CD4-positive, alpha-beta T cell (primary cell): ENCODE data around the gene TMEM132D. TPM values are rescaled to one million over a fixed set of nuclear protein-coding genes. Genes with fewer than 3 reads are reported as not detected.

Source experiments
- ATAC-seq: fragments of 200-7000 bp; cut with Tn5 transposase; one replicate; pipeline ENCODE4 v1.10.0; 2022; ENCODE audit warnings: mild to moderate bottlenecking; ENCODE audit not compliant: poor library complexity
- CTCF ChIA-PET: fragments of 350-600 bp; sonication (Branson Sonifier 250); formaldehyde crosslinking; loops from one replicate; lab custom pipeline; 2021; ENCODE audit warnings: antibody characterized with exemption, inconsistent platforms; lab: Charles Lee
- POLR2A ChIA-PET: fragments of 350-600 bp; sonication (Branson Sonifier 250); formaldehyde crosslinking; loops from one replicate; lab custom pipeline; 2021; ENCODE audit warnings: antibody characterized with exemption, inconsistent platforms; lab: Charles Lee
- DNase-seq, 14 experiments: peaks; one replicate each; pipeline ENCODE4 v3.0.0-alpha.2; 2013 to 2020; ENCODE audit warnings: mixed read lengths in 2 of 14
- H3K27ac ChIP-seq, 2 donors: one replicate each; pipeline versions ENCODE4 v1.5.1 to v1.7.0; 2013; ENCODE audit warnings: low read length in 2 of 2, low read depth in 1 of 2, mild to moderate bottlenecking in 1 of 2
- H3K27me3 ChIP-seq, 2 experiments: 1 replicate in 1 of 2; 2 replicates in 1 of 2; pipeline versions ENCODE4 v1.6.1 to v1.7.0; 2013; ENCODE audit warnings: low read length in 2 of 2, control low read depth in 1 of 2, mild to moderate bottlenecking in 1 of 2, moderate library complexity in 1 of 2; ENCODE audit not compliant: insufficient read depth in 2 of 2, control insufficient read depth in 1 of 2
- H3K36me3 ChIP-seq: one replicate; pipeline ENCODE4 v1.6.1; 2013; ENCODE audit warnings: low read length, control low read depth; ENCODE audit not compliant: insufficient read depth
- H3K4me1 ChIP-seq: one replicate; pipeline ENCODE4 v1.6.1; 2013; ENCODE audit warnings: low read length, control low read depth; ENCODE audit not compliant: insufficient read depth
- H3K4me3 ChIP-seq: one replicate; pipeline ENCODE4 v1.5.1; 2013; ENCODE audit warnings: mild to moderate bottlenecking, low read length, moderate library complexity
- H3K9me3 ChIP-seq, 2 experiments: 1 replicate in 1 of 2; 2 replicates in 1 of 2; pipeline versions ENCODE4 v1.6.1 to v1.7.0; 2013; ENCODE audit warnings: low read length in 2 of 2, mild to moderate bottlenecking in 2 of 2, control low read depth in 1 of 2, moderate library complexity in 1 of 2; ENCODE audit not compliant: control insufficient read depth in 1 of 2, insufficient read depth in 1 of 2
- H3K27ac Mint-ChIP-seq: one replicate; pipeline ENCODE4 v1.8.0; 2020; ENCODE audit warnings: mixed read lengths
- H3K27me3 Mint-ChIP-seq: one replicate; pipeline ENCODE4 v1.8.0; 2021; ENCODE audit warnings: mixed read lengths
- H3K36me3 Mint-ChIP-seq: one replicate; pipeline ENCODE4 v1.8.0; 2021; ENCODE audit warnings: low read depth, mixed read lengths
- H3K4me1 Mint-ChIP-seq: one replicate; pipeline ENCODE4 v1.8.0; 2021; ENCODE audit warnings: low read depth, mixed read lengths
- H3K4me3 Mint-ChIP-seq: one replicate; pipeline ENCODE4 v1.8.0; 2020; ENCODE audit warnings: mild to moderate bottlenecking, mixed read lengths
- H3K9me3 Mint-ChIP-seq: one replicate; pipeline ENCODE4 v1.8.0; 2020; ENCODE audit warnings: mixed read lengths
- intact Hi-C, 2 experiments: fragments of 100-400 bp; cut with DNase I in 1 of 2; cut with micrococcal nuclease in 1 of 2; formaldehyde crosslinking; loops; one replicate each; pipeline versions ENCODE4 v1.15.1 to v1.9.0; 2023 to 2025; cut with DNase I, micrococcal nuclease
- total RNA-seq, 174 experiments: library from RNA in 2 of 174; stranded (reverse) in 2 of 174; gene quantifications; one replicate each; pipeline ENCODE4 v1.2.3 and lab custom pipeline; 2021 to 2026
- TF ChIP-seq, protein P1 (sequence below): fragments of 200-600 bp; IDR thresholded peaks from one replicate; pipeline ENCODE4 v1.8.0; 2022; ENCODE audit warnings: antibody characterized with exemption, mild to moderate bottlenecking

The TMEM132D gene
- total RNA-seq, 2 experiments from 2014 or later = not detected

DNA sequence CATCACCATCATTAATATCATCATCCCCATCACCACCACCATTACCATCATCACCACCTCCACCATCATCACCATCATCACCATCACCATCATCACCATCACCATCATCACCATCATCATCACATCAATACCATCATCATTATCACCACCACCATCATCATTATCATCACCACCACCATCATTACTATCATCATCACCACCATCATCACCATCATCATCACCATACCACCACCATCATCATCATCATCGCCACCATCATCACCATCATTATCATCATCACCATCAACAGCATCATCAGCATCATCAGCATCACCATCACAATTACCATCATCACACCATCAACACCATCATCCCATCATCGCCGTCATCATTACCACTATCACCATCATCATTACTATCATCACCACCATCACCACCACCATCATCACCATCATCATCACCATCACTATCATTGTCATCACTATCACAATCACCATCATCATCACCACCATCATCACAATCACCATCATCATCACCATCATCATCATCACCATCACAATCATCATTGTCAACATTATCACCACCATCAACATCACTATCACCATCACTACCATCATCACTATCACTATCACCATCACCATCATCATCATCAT lies 767.0 kb downstream of the TMEM132D start:
- ChIA-PET POLR2A (no interaction called here), CTCF (no interaction called here)
- H3K4me3 Mint-ChIP-seq = no peak overlapping the region
- no peak for ATAC-seq
- no peak for DNase-seq
- TF ChIP-seq, protein P1, sequence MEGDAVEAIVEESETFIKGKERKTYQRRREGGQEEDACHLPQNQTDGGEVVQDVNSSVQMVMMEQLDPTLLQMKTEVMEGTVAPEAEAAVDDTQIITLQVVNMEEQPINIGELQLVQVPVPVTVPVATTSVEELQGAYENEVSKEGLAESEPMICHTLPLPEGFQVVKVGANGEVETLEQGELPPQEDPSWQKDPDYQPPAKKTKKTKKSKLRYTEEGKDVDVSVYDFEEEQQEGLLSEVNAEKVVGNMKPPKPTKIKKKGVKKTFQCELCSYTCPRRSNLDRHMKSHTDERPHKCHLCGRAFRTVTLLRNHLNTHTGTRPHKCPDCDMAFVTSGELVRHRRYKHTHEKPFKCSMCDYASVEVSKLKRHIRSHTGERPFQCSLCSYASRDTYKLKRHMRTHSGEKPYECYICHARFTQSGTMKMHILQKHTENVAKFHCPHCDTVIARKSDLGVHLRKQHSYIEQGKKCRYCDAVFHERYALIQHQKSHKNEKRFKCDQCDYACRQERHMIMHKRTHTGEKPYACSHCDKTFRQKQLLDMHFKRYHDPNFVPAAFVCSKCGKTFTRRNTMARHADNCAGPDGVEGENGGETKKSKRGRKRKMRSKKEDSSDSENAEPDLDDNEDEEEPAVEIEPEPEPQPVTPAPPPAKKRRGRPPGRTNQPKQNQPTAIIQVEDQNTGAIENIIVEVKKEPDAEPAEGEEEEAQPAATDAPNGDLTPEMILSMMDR = no peak
- H3K27ac ChIP-seq = no peak overlapping the region
- H3K27me3 ChIP-seq = no peaks in the 10 kb centered on the region
- intact Hi-C loops = no loop called here
- no peaks in the 10 kb centered on the region for H3K4me1 ChIP-seq
- H3K36me3 ChIP-seq = no peaks in the 10 kb centered on the region
- H3K27me3 Mint-ChIP-seq = no peaks in the 10 kb centered on the region
- H3K4me3 ChIP-seq = no peak overlapping the region
- no peaks in the 10 kb centered on the region for H3K9me3 Mint-ChIP-seq
- peaks cover 0 to 3% of the 10 kb centered on the region in 2 experiments for H3K9me3 ChIP-seq
- no peaks in the 10 kb centered on the region for H3K4me1 Mint-ChIP-seq
- no peaks in the 10 kb centered on the region for H3K36me3 Mint-ChIP-seq
- H3K27ac Mint-ChIP-seq = no peak overlapping the region

DNA sequence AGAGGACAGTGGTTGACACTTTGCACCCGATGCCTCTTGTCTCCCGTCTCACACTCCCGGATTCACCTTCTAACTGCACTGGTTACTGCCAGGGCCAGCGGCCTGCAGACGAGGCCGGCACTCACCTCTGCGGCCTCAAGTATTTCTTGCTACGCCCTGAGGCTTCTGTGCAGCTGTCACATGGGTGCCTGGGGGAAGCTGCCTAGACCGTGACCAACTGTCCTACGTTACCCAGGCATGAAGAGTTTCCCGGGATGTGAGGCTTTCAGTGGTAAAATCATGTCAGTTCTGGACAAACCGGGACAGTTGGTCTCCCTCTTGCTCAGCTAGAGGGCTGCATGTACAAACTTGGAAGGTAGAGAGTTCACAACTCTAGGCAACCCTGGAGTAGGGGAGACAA lies 776.1 kb downstream of the TMEM132D start:
- no peaks in the 10 kb centered on the region for H3K36me3 ChIP-seq
- TF ChIP-seq, protein P1 = no peak
- H3K27me3 ChIP-seq = no peaks in the 10 kb centered on the region
- peaks cover 0 to 21% of the 10 kb centered on the region in 2 experiments for H3K9me3 ChIP-seq
- POLR2A ChIA-PET = no interaction called here
- H3K27ac Mint-ChIP-seq = no peak overlapping the region
- no peak overlapping the region for H3K4me3 Mint-ChIP-seq
- intact Hi-C loops = no loop called here
- ATAC-seq (no peak), DNase-seq (no peak)
- no peaks in the 10 kb centered on the region for H3K4me1 Mint-ChIP-seq
- H3K36me3 Mint-ChIP-seq = no peaks in the 10 kb centered on the region
- H3K9me3 Mint-ChIP-seq = no peaks in the 10 kb centered on the region
- H3K4me3 ChIP-seq = no peak overlapping the region
- no peak overlapping the region for H3K27ac ChIP-seq
- H3K4me1 ChIP-seq = no peaks in the 10 kb centered on the region
- H3K27me3 Mint-ChIP-seq = no peaks in the 10 kb centered on the region
- CTCF ChIA-PET = no interaction called here

DNA sequence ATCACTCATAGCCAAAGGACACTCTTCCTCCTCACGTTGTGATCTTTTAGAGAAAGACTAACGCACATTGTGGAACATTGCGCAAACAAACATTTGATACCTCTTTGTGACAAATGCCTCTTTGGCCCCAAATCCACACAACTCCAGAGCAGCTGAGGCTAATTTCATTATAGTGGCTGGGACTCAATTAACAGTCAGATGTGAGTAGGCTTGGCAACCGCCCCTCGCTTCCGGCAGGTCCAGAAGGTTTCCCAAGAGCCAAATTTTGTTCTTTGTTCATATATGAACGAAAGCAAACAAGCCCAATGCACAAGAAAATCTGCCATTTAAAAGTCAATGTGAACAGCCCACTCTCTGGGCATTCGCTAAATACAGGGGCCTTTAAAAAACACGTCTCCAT lies 776.6 kb downstream of the TMEM132D start:
- ChIA-PET CTCF (no interaction called here), POLR2A (no interaction called here)
- ATAC-seq (no peak), DNase-seq (no peak)
- Mint-ChIP-seq H3K27me3 (no peaks in the 10 kb centered on the region), H3K9me3 (no peaks in the 10 kb centered on the region), H3K4me1 (no peaks in the 10 kb centered on the region), H3K4me3 (no peak overlapping the region), H3K36me3 (no peaks in the 10 kb centered on the region), H3K27ac (no peak overlapping the region)
- Histone ChIP-seq H3K4me3 (no peak overlapping the region), H3K9me3 (peaks cover 0 to 21% of the 10 kb centered on the region in 2 experiments), H3K36me3 (no peaks in the 10 kb centered on the region), H3K4me1 (no peaks in the 10 kb centered on the region), H3K27me3 (no peaks in the 10 kb centered on the region), H3K27ac (no peak overlapping the region)
- intact Hi-C loops = no loop called here
- TF ChIP-seq, protein P1 = no peak
